Stimulated activated CD4-positive, alpha-beta T cell treated with anti-CD3 and anti-CD28 coated beads, Interleukin-4, amount 100 ng/mL, for 24 hours (primary cell): ENCODE data around the gene CNKSR3.
"Not testable (repeated sequence)": the region's sequence is repeated elsewhere in the genome, so short reads cannot be mapped to it uniquely, and the experiment has no call there.

Experiments
- DNase-seq: peaks from one replicate; pipeline ENCODE4 v3.0.0-alpha.2; 2020

Gene CNKSR3

GRCh38 chr6:154510144-154510905, at the start of gene CNKSR3:
TSS of gene CNKSR3 (minus strand) at chr6:154510685. CDS start at chr6:154510114, 571 bp downstream.
- DNase-seq: peak; percentile 17

- DNase-seq: no peak
Observed at GRCh38 chr6:154558984-154559383, 48.5 kb upstream of the CNKSR3 start.

- no peak for DNase-seq
Observed at GRCh38 chr6:154558513-154558912, 48.0 kb upstream of the CNKSR3 start.

DNA sequence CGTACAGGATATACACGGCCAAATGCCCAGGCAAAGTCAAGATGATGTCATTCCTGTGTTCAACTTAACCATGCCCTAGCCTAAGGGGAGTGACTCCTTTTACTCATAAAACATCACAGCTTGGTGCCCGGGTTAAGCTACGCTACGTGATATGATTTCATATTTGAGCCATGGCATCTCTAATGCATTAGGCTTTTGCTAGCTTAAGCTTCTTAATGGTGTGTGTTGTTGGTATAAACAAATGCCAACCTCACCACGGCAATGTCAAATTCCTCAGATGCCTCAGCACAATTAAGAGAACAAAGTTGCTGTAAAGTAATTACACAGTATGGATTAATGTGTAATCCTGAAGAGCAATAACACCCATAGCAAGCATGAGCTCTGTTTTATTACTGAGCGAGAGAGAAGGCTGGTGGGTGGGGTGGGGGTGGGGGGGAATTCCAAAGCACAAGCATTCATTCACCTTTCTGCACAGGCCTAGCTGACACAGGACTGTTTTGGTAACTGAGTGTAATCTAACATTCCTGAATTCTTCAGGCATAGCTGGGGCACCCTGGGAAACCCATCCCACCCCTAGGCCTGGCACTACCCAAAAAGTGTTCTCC, 44.7 kb upstream of the CNKSR3 start:
- no peak for DNase-seq

- DNase-seq: no peak
Observed at GRCh38 chr6:154554491-154554890, 44.0 kb upstream of the CNKSR3 start.

- no peak for DNase-seq
Observed at GRCh38 chr6:154550779-154551178, 40.3 kb upstream of the CNKSR3 start.

DNA sequence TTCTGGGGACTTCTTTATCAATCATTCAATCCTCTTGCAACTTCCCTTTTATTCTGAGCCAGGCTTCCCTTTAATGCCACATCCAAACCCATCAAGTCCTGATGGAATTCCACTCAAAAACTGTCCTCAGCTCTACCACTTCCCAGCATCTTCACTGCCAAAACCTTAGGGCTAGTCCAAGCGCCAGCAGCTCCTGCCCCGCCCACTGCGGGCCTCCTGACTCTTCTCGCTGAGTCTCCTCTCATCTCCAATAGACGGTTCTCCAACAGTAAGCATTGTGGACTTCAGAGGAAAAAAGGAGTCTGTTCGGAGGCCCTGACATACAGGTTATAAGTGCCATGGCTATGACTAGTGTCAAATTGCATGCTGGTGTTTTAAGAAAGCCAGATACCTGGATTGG, 38.7 kb upstream of the CNKSR3 start:
- DNase-seq: no peak

- no peak for DNase-seq
Observed at GRCh38 chr6:154548130-154548830, 37.8 kb upstream of the CNKSR3 start.

GRCh38 chr6:154543628-154544027, 33.1 kb upstream of the CNKSR3 start:
- no peak for DNase-seq

GRCh38 chr6:154542747-154543146, 32.3 kb upstream of the CNKSR3 start:
- DNase-seq: no peak

DNA sequence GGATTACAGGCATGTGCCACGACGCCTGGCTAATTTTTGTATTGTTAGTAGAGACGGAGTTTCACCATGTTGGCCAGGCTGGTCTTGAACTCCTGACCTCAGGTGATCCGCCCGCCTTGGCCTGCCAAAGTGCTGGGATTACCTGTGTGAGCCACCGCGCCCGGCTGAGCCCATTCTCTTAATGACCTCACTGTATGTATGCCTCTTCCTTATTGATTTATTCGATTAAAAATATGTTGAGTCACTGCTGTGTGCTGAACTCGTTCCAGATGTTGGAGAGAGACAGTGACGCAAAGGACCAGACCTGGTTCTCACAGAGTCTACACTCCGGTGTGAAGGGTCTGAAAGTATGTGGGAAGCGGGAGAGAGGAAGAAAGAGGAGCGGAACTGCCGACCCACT, 31.4 kb upstream of the CNKSR3 start:
- DNase-seq: not testable (repeated sequence)

DNA sequence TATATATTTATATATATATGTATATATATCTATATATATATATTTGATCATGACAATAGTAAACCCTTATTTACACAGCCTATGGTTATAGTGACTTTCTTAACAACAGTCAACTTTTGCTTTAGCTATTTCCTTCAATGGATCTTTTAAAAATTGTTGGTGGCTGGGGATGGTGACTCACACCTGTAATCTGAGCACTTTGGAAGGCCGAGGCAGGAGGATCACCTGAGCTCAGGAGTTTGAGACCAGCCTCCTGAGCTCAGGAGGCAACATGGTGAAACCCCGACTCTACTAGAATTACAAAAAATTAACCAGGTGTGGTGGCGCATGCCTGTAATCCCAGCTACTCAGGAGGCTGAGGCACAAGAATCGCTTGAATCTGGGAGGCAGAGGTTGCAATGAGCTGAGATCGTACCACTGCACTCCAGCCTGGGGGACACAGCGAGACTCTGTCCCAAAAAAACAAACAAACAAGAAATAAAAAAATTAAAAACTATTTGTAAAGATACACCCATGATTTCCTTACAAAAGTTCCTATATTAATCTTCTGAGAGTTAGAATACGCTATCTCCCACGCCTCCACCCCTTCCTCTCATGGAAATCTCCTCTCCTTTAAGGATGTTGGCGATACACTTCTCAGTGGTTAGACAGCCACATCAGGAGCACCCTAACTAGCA, 29.2 kb upstream of the CNKSR3 start:
- no peak for DNase-seq

DNA sequence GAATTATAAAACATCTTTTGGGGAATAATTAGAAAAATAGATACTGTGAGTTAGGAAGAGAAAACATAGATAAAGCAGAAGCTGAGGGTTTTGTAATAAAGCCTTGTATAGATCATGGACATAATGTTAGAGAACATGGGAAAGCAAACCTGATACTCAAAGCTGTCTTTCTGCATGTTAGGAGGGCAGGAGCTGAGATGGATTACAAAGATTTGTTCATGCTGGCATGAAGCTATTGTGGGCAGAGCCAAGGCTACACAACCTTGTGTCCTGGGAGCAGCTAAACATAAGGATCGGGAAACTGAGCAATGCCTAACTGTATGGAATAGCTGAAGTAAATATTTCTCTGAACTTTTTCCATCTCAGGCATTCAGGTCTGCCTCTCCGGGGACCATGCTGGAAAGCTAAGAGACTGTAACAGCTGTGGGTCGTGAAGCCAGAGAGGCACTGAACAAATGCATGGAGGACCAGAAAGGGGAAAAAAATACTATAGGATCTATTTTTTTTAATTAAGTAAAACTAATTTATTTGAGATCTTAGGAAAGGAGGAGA, 28.2 kb upstream of the CNKSR3 start:
- DNase-seq: no peak

- no peak for DNase-seq
Observed at GRCh38 chr6:154537511-154538325, 27.2 kb upstream of the CNKSR3 start.

- DNase-seq: no peak
Observed at GRCh38 chr6:154536999-154537398, 26.5 kb upstream of the CNKSR3 start.

GRCh38 chr6:154536255-154536654, 25.8 kb upstream of the CNKSR3 start:
- DNase-seq: no peak

DNA sequence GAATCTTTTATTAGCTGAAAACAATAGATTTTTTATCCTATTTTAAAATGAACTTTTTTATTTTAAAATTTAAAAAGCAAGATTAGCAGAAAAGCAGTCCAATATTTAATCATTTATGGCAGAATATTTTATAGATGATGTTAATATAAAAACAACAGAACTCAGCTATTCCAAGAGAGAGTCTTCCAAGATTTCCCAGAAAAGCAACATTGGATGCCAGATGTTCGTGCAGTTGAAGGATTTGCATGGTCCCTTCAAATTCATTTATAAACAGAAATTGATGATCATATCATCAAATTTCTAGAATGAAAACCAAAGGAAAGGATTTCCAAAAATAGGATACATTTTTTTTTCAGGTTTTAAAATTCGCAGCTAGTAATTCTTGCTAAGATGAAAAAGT, 25.4 kb upstream of the CNKSR3 start:
- DNase-seq: no peak

- DNase-seq: no peak
Observed at GRCh38 chr6:154535147-154535546, 24.7 kb upstream of the CNKSR3 start.

DNA sequence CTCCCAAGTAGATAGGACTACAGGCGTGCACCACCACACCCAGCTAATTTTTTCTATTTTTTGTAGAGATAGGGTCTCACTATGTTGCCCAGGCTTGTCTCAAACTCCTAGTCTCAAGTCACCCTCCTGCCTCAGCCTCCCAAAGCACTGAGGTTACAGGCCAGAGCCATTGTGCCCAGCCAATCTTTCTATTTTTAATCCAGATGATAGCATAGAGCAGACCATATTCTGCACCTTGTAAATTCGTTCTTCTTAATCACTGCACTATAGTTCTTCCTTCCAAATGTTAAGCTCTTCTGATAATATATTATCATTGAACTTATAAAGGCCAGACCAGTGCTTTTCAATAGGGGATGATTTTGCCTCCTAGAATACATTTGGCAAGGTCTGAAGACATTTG, 24.0 kb upstream of the CNKSR3 start:
- DNase-seq: no peak

DNA sequence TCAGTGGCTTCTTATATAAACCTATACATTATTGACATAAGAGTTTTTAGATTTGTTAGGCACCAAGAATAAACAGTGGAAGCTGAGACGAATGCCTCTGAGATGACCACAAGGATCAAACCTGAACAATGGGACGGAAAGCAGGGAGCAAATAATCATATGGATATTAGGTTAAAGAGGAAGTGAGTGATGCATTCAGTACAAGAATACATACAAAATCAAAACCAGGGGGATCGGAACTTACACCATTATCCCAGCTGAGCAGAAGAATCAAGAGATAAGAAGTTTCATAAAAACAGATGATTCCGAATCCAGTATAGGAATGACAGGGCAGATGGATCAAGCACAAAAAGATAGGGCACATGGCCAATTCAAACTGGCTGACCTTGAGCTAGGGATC, 21.9 kb upstream of the CNKSR3 start:
- DNase-seq: no peak

- no peak for DNase-seq
Observed at GRCh38 chr6:154529957-154530356, 19.5 kb upstream of the CNKSR3 start.

DNA sequence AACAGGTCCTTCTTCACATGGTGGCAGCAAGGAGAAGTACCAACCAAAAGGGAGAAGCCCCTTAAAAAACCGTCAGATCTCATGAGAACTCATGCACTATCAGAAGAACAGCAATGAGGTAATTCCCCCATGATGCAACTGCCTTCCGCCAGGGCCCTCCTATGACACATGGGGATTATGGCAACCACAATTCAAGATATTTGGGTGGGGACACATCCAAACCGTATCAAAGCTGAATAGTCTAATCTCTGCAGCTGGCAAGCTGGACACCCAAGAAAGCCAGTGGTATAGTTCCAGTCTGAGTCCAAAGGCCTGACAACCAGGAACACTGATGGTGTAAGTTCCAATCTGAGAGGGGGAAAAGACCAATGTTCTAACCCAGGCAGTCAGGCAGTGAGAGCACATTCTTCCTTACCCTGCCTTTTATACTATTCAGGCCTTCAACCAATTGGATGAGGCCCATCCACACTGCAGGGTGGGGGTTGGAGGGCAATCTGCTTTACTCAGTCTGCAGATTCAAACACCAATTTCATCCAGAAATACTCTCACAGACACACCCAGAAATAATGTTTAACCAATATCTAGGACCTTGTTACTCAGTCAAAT, 17.9 kb upstream of the CNKSR3 start:
- no peak for DNase-seq
